CD4-positive, alpha-beta memory T cell (primary cell): ENCODE measurements around the gene STAT1. TPM values are rescaled to one million over a fixed set of nuclear protein-coding genes. Genes with fewer than 3 reads are reported as not detected.

ENCODE experiments used
- CTCF ChIA-PET: fragments of 350-600 bp; sonication (Branson Sonifier 250); formaldehyde crosslinking; loops from one replicate; lab custom pipeline; 2021; ENCODE audit warnings: inconsistent platforms; ENCODE audit not compliant: partially characterized antibody; lab: Charles Lee
- POLR2A ChIA-PET: fragments of 350-600 bp; sonication (Branson Sonifier 250); formaldehyde crosslinking; loops from one replicate; lab custom pipeline; 2021; ENCODE audit not compliant: partially characterized antibody; lab: Charles Lee
- DNase-seq, 5 donors: peaks; one replicate each; pipeline versions ENCODE4 v3.0.0 to v3.0.0-alpha.2; 2020 to 2022; ENCODE audit warnings: mixed read lengths in 1 of 5
- H3K27ac ChIP-seq: one replicate; pipeline ENCODE4 v1.7.0; 2013; ENCODE audit warnings: low read depth, low read length
- H3K27me3 ChIP-seq: 2 replicates; pipeline ENCODE4 v1.7.0; 2013; ENCODE audit warnings: mild to moderate bottlenecking, low read length, moderate library complexity; ENCODE audit not compliant: insufficient read depth
- H3K36me3 ChIP-seq: 2 replicates; pipeline ENCODE4 v1.7.0; 2013; ENCODE audit warnings: mild to moderate bottlenecking, low read length, moderate library complexity; ENCODE audit not compliant: insufficient read depth
- H3K4me1 ChIP-seq: 2 replicates; pipeline ENCODE4 v1.7.0; 2013; ENCODE audit warnings: mild to moderate bottlenecking, low read length, moderate library complexity; ENCODE audit not compliant: insufficient read depth
- H3K4me3 ChIP-seq, 2 donors: one replicate each; pipeline ENCODE4 v1.7.0; 2013; ENCODE audit warnings: low read length in 2 of 2, mild to moderate bottlenecking in 1 of 2
- H3K9me3 ChIP-seq, 2 donors: one replicate each; pipeline ENCODE4 v1.7.0; 2013; ENCODE audit warnings: low read length in 2 of 2, control low read depth in 1 of 2; ENCODE audit not compliant: control insufficient read depth in 1 of 2
- H3K27ac Mint-ChIP-seq, 7 donors: one replicate each; pipeline ENCODE4 v1.8.0; 2020 to 2021; ENCODE audit warnings: mixed read lengths in 7 of 7, mild to moderate bottlenecking in 6 of 7, inconsistent platforms in 3 of 7, moderate library complexity in 3 of 7
- H3K27me3 Mint-ChIP-seq, 2 donors: one replicate each; pipeline ENCODE4 v1.8.0; 2020 to 2021; ENCODE audit warnings: mixed read lengths in 2 of 2
- H3K36me3 Mint-ChIP-seq, 2 donors: one replicate each; pipeline ENCODE4 v1.8.0; 2020 to 2021; ENCODE audit warnings: mixed read lengths in 2 of 2, inconsistent platforms in 1 of 2, mild to moderate bottlenecking in 1 of 2
- H3K4me1 Mint-ChIP-seq, 4 donors: one replicate each; pipeline ENCODE4 v1.8.0; 2020 to 2021; ENCODE audit warnings: mixed read lengths in 4 of 4, mild to moderate bottlenecking in 1 of 4
- H3K4me3 Mint-ChIP-seq, 8 donors: one replicate each; pipeline ENCODE4 v1.8.0; 2020 to 2021; ENCODE audit warnings: mixed read lengths in 8 of 8, mild to moderate bottlenecking in 7 of 8, moderate library complexity in 6 of 8, inconsistent platforms in 3 of 8
- H3K9me3 Mint-ChIP-seq, 8 donors: one replicate each; pipeline ENCODE4 v1.8.0; 2020 to 2021; ENCODE audit warnings: mixed read lengths in 8 of 8, mild to moderate bottlenecking in 5 of 8, inconsistent platforms in 3 of 8, moderate library complexity in 1 of 8
- intact Hi-C: fragments of 100-400 bp; cut with micrococcal nuclease; formaldehyde crosslinking; loops from one replicate; pipeline ENCODE4 v1.15.1; 2023
- polyA plus RNA-seq, 2 donors: library from polyadenylated mRNA; unstranded; fragments of 300-500 nt; fragmentation: Illumina TruSeq; gene quantifications; one replicate each; pipeline ENCODE4 v1.2.3, GENCODE V29; 2021
- total RNA-seq, 2 experiments: library from RNA; stranded (reverse); gene quantifications; one replicate each; pipeline ENCODE4 v1.2.3, GENCODE V29; 2021

Gene STAT1
- total and polyA plus RNA-seq, 4 experiments from 2014 or later: 130 to 230 (median 175) TPM

DNA sequence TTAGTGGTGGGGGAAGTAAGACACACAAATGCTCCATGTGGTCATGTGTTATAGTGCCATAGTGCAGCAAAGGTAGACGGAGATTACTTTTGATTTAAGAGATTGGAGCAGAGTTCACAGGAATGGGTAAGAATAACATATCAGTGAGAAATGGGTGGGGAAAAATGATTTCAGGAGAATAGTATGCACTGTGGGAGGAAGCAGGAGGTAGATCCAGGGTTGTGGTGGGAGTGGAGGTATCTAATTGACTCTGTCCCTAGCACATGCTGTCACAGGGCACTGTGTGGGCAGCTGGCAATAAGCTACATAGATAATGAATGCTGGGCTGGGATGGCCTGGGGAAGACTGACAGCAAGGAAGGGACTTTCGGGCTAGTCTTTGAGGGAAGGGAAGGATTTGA is 65.3 kb downstream of the STAT1 start:
- DNase-seq: no peak
- no peaks in the 10 kb centered on the region for H3K9me3 Mint-ChIP-seq
- Histone ChIP-seq H3K4me1 (peaks cover 29% of the 10 kb centered on the region), H3K27me3 (no peaks in the 10 kb centered on the region), H3K36me3 (no peaks in the 10 kb centered on the region), H3K27ac (no peak overlapping the region), H3K9me3 (no peaks in the 10 kb centered on the region), H3K4me3 (no peak overlapping the region)
- peaks cover 18 to 24% (median 20%) of the 10 kb centered on the region in 4 donors for H3K4me1 Mint-ChIP-seq
- intact Hi-C loops: loop anchor here (1.0 to 5.0 kb wide), 2 partner anchors 96 to 167 kb away; no protein-coding TSS in a partner anchor
- CTCF ChIA-PET: interaction anchor here (0.9 to 4.1 kb wide), 4 partner anchors 11 to 98 kb away, joined by 3 to 31 read pairs (median 4); no protein-coding TSS in a partner anchor
- POLR2A ChIA-PET: interaction anchor here (0.8 to 1.6 kb wide), 3 partner anchors 68 to 74 kb away, joined by 3 to 9 read pairs (median 3); partner anchors contain the start of gene GLS
- no peak overlapping the region for H3K27ac Mint-ChIP-seq
- peaks cover 3 to 5% of the 10 kb centered on the region in 2 donors for H3K36me3 Mint-ChIP-seq
- H3K27me3 Mint-ChIP-seq: no peaks in the 10 kb centered on the region
- H3K4me3 Mint-ChIP-seq: no peak overlapping the region

DNA sequence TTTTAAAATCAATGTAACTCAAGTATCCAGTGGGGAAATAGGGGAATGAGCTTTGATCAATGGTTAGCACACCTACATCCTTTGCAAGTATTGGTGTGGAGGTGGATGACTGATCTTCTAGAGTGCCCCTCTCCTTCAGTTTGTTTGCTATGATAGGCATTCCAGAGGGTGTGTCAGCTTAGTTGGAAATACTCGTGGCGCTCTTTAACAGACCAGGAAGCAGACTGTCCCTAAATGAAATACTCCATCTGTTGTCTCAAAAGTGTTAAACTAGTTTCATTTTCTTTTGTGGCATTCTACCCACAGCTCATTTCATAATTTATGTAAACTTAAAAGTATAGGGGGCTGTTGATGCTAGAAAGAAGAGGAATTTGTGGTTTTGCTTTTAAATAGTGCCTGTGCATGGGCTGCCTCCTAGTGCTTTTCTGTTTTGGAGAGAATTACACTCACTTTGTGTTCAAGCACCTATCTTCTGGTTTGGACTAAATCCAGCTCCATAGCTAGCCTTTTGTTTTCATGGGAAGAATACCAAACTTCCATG is 66.2 kb downstream of the STAT1 start:
- CTCF ChIA-PET: interaction anchor here (0.8 to 4.1 kb wide), 7 partner anchors 9 to 167 kb away, joined by 3 to 31 read pairs (median 4); partner anchors contain the start of gene GLS
- H3K27me3 Mint-ChIP-seq: no peaks in the 10 kb centered on the region

DNA sequence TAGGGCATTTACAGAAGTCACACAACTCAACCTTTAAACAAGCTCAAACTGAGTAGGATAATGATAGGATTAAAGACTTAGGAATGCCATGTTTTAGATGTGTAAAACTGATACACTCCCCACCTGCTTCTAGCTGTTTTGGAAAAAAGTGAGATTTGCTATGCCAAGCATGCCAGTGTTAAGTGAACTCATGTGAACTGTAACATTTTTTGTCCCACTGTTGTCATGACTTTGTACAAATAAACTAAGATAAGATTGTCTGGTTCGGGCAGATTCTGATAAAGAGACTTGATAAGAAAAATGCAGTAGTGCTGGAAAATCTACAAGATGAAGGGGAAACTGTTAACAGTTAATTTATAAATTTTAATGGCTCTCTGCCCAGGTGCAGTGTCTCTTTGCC is 66.8 kb downstream of the STAT1 start:
- Histone ChIP-seq H3K27me3 (no peaks in the 10 kb centered on the region), H3K4me3 (no peak overlapping the region), H3K9me3 (no peaks in the 10 kb centered on the region), H3K4me1 (peaks cover 29% of the 10 kb centered on the region), H3K27ac (peak overlapping the region; percentile 14), H3K36me3 (no peaks in the 10 kb centered on the region)
- no peaks in the 10 kb centered on the region for H3K27me3 Mint-ChIP-seq
- H3K27ac Mint-ChIP-seq: peak overlapping the region in 5 of 7 donors; percentile 22 to 91 (median 66)
- ChIA-PET CTCF (interaction anchor here (0.7 to 4.1 kb wide), 8 partner anchors 9 to 166 kb away, joined by 3 to 31 read pairs (median 4); partner anchors contain the start of gene GLS), POLR2A (interaction anchor here (0.8 to 1.7 kb wide), 6 partner anchors 10 to 97 kb away, joined by 3 to 9 read pairs (median 5); partner anchors contain the start of gene GLS)
- peaks cover 19 to 24% (median 20%) of the 10 kb centered on the region in 4 donors for H3K4me1 Mint-ChIP-seq
- H3K9me3 Mint-ChIP-seq: no peaks in the 10 kb centered on the region
- H3K4me3 Mint-ChIP-seq: peak overlapping the region in 4 of 8 donors; percentile 2 to 65 (median 31)
- intact Hi-C loops: loop anchor here (5.0 kb wide), 1 partner anchor 95 kb away; no protein-coding TSS in a partner anchor
- DNase-seq: peak in 1 of 5 donors; percentile 16
- peaks cover 0 to 1% of the 10 kb centered on the region in 2 donors for H3K36me3 Mint-ChIP-seq

More for the DNA sequence above, 66.2 kb downstream of the STAT1 start:
- Mint-ChIP-seq H3K9me3 (no peaks in the 10 kb centered on the region), H3K4me1 (peaks cover 19 to 24% (median 20%) of the 10 kb centered on the region in 4 donors), H3K27ac (peak overlapping the region in 6 of 7 donors; percentile 66 to 91 (median 86)), H3K4me3 (peak overlapping the region in 7 of 8 donors; percentile 13 to 77 (median 52)), H3K36me3 (peaks cover 3 to 5% of the 10 kb centered on the region in 2 donors)
- Histone ChIP-seq H3K27ac (peak overlapping the region; percentile 14), H3K9me3 (no peaks in the 10 kb centered on the region), H3K4me1 (peaks cover 29% of the 10 kb centered on the region), H3K4me3 (no peak overlapping the region), H3K36me3 (no peaks in the 10 kb centered on the region), H3K27me3 (no peaks in the 10 kb centered on the region)
- POLR2A ChIA-PET: interaction anchor here (1.1 to 1.7 kb wide), 5 partner anchors 10 to 97 kb away, joined by 3 to 9 read pairs (median 6); partner anchors contain the start of gene GLS
- intact Hi-C loops: loop anchor here (1.0 to 5.0 kb wide), 2 partner anchors 95 to 166 kb away; no protein-coding TSS in a partner anchor
- peak in 4 of 5 donors; percentile 26 to 58 (median 48) for DNase-seq

DNA sequence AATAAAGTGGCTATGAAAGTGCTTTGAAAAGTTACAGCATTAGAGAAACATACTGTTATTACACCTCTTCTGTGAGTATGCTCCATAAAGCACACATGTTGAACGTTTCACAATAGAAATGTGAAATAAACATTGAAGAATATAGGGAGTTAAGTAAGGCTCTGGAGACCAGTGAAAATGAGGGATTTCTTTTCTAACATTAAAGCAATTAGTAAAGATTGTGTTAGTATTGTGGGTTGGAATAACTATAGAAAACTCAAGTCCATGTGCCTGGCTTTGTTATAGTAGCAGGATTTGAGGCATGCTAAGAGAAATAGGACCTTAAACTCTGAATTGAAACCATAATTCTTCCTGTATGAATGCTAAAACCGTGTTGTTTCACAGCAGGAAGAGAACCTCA is 70.3 kb downstream of the STAT1 start:
- no peak for DNase-seq
- CTCF ChIA-PET: no interaction called here

DNA sequence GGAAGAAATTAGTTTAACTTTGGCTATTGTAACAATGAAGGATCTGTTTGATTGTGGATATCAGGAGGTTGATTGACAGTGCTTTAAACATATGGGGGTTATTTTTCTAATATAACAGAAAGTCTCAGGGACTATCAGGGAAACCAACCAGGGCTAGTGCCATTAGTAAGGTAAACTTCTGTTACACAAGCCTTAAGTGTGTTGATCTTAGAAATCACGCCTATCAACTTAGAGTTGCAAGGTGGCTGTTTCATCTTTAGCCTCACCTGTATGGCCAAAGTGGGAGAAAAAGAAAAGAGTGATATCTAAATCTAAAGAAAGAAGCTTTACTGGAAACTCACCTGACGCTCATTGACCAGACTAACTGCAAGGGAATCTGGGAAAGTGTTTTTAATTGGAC is 71.3 kb downstream of the STAT1 start:
- H3K27me3 ChIP-seq: no peaks in the 10 kb centered on the region
- no peak for DNase-seq
- Mint-ChIP-seq H3K9me3 (no peaks in the 10 kb centered on the region), H3K4me1 (peaks cover 15 to 20% (median 16%) of the 10 kb centered on the region in 4 donors), H3K27me3 (no peaks in the 10 kb centered on the region), H3K36me3 (no peaks in the 10 kb centered on the region), H3K4me3 (no peak overlapping the region), H3K27ac (no peak overlapping the region)
- no peak overlapping the region for H3K4me3 ChIP-seq
- intact Hi-C loops: no loop called here
- H3K9me3 ChIP-seq: no peaks in the 10 kb centered on the region
- H3K4me1 ChIP-seq: peaks cover 18% of the 10 kb centered on the region
- H3K27ac ChIP-seq: no peak overlapping the region
- ChIA-PET CTCF (no interaction called here), POLR2A (no interaction called here)
- no peaks in the 10 kb centered on the region for H3K36me3 ChIP-seq

More for the DNA sequence above, 70.3 kb downstream of the STAT1 start:
- POLR2A ChIA-PET: no interaction called here
- Mint-ChIP-seq H3K4me3 (no peak overlapping the region), H3K27me3 (no peaks in the 10 kb centered on the region), H3K9me3 (no peaks in the 10 kb centered on the region), H3K27ac (peak overlapping the region in 2 of 7 donors; percentile 22 to 71), H3K4me1 (peaks cover 20 to 24% (median 21%) of the 10 kb centered on the region in 4 donors), H3K36me3 (no peaks in the 10 kb centered on the region)
- H3K4me3 ChIP-seq: no peak overlapping the region
- peaks cover 28% of the 10 kb centered on the region for H3K4me1 ChIP-seq
- no peaks in the 10 kb centered on the region for H3K36me3 ChIP-seq
- intact Hi-C loops: no loop called here
- no peak overlapping the region for H3K27ac ChIP-seq
- H3K27me3 ChIP-seq: no peaks in the 10 kb centered on the region
- no peaks in the 10 kb centered on the region for H3K9me3 ChIP-seq

DNA sequence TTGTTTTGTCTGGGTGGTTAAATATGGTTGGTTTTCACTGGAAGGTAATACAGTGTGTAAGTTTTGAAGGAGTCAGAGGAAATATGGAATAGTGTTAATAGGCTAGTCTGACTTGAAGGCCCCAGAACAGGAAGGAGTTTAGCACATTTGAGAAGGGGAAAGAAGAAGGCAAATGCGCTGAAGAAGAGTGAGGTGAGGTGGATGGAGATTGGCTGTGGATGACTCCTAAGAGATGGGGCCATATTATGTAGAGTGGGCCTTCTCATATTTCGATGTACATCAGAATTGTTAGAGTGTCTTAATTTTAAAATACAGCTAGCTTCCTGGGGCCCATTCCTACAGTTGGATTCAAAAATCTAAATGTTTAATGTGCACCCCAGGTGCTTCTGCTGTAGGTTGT is 72.4 kb downstream of the STAT1 start:
- Mint-ChIP-seq H3K4me3 (no peak overlapping the region), H3K4me1 (peaks cover 5 to 14% (median 8%) of the 10 kb centered on the region in 4 donors), H3K9me3 (no peaks in the 10 kb centered on the region), H3K27ac (no peak overlapping the region), H3K27me3 (no peaks in the 10 kb centered on the region), H3K36me3 (no peaks in the 10 kb centered on the region)
- no peak for DNase-seq
- H3K4me3 ChIP-seq: no peak overlapping the region
- no peaks in the 10 kb centered on the region for H3K27me3 ChIP-seq
- intact Hi-C loops: no loop called here
- ChIA-PET CTCF (no interaction called here), POLR2A (interaction anchor here (0.6 kb wide), 1 partner anchor 57 kb away, joined by 4 read pairs; no protein-coding TSS in a partner anchor)
- no peaks in the 10 kb centered on the region for H3K9me3 ChIP-seq
- H3K36me3 ChIP-seq: no peaks in the 10 kb centered on the region
- H3K4me1 ChIP-seq: peaks cover 6% of the 10 kb centered on the region
- H3K27ac ChIP-seq: no peak overlapping the region

DNA sequence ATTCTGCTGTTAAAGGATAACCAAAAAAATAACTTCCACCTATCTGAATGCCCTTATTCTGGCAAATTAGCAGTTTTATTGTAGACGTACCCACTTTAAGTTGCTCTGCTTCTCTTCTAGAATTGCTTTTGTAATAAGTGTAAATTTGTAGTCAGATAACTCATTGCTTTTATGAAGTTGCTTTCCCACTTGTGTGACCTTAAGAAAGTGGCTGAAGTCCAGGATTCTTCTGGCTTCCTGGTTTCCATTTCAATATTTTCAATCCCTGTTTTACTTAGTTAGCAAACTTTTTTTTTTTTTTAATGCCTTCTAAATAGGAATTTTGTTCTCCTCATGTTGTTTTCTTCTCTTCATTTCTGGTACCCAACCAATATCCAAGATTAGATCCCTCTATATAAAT is 73.5 kb downstream of the STAT1 start:
- intact Hi-C loops: no loop called here
- Mint-ChIP-seq H3K4me1 (peaks cover 3 to 6% (median 5%) of the 10 kb centered on the region in 4 donors), H3K27me3 (no peaks in the 10 kb centered on the region), H3K36me3 (peaks cover 0 to 9% of the 10 kb centered on the region in 2 donors), H3K9me3 (no peaks in the 10 kb centered on the region), H3K4me3 (no peak overlapping the region), H3K27ac (peak overlapping the region in 1 of 7 donors; percentile 5)
- no peak overlapping the region for H3K4me3 ChIP-seq
- no peak overlapping the region for H3K27ac ChIP-seq
- ChIA-PET POLR2A (interaction anchor here (1.2 kb wide), 1 partner anchor 58 kb away, joined by 3 read pairs; no protein-coding TSS in a partner anchor), CTCF (no interaction called here)
- no peak for DNase-seq
- no peaks in the 10 kb centered on the region for H3K36me3 ChIP-seq
- no peaks in the 10 kb centered on the region for H3K4me1 ChIP-seq
- no peaks in the 10 kb centered on the region for H3K27me3 ChIP-seq
- no peaks in the 10 kb centered on the region for H3K9me3 ChIP-seq
